HG03565 (cell line): ENCODE data around the gene FAM124A.

Source experiments
- ATAC-seq: cut with Tn5 transposase; IDR thresholded peaks from one replicate; pipeline ENCODE4 v1.9.1; 2021; ENCODE audit warnings: mild to moderate bottlenecking, moderate library complexity; ENCODE audit not compliant: unreplicated experiment

Gene FAM124A

GRCh38 chr13:51332566-51333361 lies 110.6 kb downstream of the FAM124A start:
- no peak for ATAC-seq

- ATAC-seq = no peak
These were observed 111.2 kb downstream of the FAM124A start for GRCh38 chr13:51333421-51333820.

- ATAC-seq = no peak
These were observed 111.6 kb downstream of the FAM124A start for GRCh38 chr13:51333826-51334225.
